Measurements from ENCODE around the gene PNPLA7. TPM values are rescaled to one million over a fixed set of nuclear protein-coding genes. Genes with fewer than 3 reads are reported as not detected.
"Not testable (repeated sequence)": the region's sequence is repeated elsewhere in the genome, so short reads cannot be mapped to it uniquely, and the experiment has no call there.

The PNPLA7 gene
- total and polyA plus RNA-seq, 2 donors (not counting 1 experiment from before 2014, with no cell fraction given), result 18.7 to 29.9 TPM

DNA sequence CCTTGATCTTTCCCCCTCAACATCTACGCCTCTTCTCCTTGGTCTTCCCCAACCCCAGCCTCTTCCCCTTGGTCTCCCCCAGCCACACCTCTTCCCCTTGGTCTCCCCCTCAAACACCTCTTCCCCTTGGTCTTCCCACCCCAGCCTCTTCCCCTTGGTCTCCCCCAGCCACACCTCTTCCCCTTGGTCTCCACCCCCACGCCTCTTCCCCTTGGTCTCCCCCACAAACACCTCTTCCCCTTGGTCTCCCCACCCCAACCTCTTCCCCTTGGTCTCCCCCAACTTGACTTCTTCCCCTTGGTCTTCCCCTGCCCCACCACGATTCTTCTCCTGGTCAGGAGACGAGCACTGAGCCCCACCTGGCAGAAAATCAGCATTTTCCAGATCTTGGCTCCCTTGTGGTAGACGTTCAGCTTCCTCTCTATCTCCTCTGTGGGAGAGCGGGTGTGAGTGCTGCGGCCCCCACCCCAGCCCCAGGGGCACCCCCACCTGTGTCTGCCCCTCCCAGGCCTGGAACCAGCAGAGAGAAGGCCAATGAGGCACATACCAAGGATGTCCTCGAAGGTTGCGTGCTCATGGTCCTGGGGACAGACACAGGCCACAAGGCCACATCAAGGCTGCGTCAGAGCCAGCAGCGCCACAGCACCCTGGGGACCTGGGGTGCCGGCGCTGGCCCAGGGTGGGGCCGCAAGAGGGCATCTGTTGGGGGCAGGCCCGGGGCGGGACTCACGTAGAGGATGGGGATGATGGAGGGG is 98.0 kb downstream of the PNPLA7 start:
- no peak overlapping the region for H3K27ac ChIP-seq (ENCODE audit: low read length in 2 of 2)
- no peaks in the 10 kb centered on the region for H3K79me2 ChIP-seq (ENCODE audit: control insufficient read depth, insufficient read depth, low read length)
- H3K9me3 Mint-ChIP-seq (ENCODE audit: insufficient read depth), result no peaks in the 10 kb centered on the region
- peaks cover 0 to 6% (median 0%) of the 10 kb centered on the region in 3 donors for H3K9me3 ChIP-seq (ENCODE audit: control extremely low read depth in 1 of 3, control insufficient read depth in 2 of 3, insufficient read depth in 1 of 3, low read length in 2 of 3)
- ATAC-seq (ENCODE audit: low read depth) (no peak), DNase-seq (no peak)
- ChIA-PET CTCF (no interaction called here), POLR2A (interaction anchor here (0.6 kb wide), 1 partner anchor 896 kb away, joined by 6 read pairs; no protein-coding TSS in a partner anchor)
- no peak overlapping the region for H3K9ac ChIP-seq (ENCODE audit: low read length)
- H3K27ac Mint-ChIP-seq, result no peak overlapping the region
- peaks cover 0 to 3% of the 10 kb centered on the region in 2 experiments for H3K36me3 ChIP-seq (replicated peaks in 1 of 2; ENCODE audit: control extremely low read depth in 1 of 2, control insufficient read depth in 1 of 2, extremely low read depth in 1 of 2, insufficient read depth in 2 of 2, low read length in 1 of 2)
- peaks cover 28 to 47% of the 10 kb centered on the region in 2 donors for H3K4me1 ChIP-seq (ENCODE audit: control insufficient read depth in 2 of 2, insufficient read depth in 2 of 2, low read length in 2 of 2)
- WGBS (ENCODE audit: insufficient coverage), result 77% methylated on average over 16 of the region's 17 CpGs
- H3K4me1 Mint-ChIP-seq, result peaks cover 26% of the 10 kb centered on the region
- intact Hi-C loops (cut with micrococcal nuclease), result loop anchor here (10.0 kb wide), 1 partner anchor 657 kb away; the partner anchor contains the start of genes CCDC183 and TMEM141
- TF ChIP-seq, protein P1, sequence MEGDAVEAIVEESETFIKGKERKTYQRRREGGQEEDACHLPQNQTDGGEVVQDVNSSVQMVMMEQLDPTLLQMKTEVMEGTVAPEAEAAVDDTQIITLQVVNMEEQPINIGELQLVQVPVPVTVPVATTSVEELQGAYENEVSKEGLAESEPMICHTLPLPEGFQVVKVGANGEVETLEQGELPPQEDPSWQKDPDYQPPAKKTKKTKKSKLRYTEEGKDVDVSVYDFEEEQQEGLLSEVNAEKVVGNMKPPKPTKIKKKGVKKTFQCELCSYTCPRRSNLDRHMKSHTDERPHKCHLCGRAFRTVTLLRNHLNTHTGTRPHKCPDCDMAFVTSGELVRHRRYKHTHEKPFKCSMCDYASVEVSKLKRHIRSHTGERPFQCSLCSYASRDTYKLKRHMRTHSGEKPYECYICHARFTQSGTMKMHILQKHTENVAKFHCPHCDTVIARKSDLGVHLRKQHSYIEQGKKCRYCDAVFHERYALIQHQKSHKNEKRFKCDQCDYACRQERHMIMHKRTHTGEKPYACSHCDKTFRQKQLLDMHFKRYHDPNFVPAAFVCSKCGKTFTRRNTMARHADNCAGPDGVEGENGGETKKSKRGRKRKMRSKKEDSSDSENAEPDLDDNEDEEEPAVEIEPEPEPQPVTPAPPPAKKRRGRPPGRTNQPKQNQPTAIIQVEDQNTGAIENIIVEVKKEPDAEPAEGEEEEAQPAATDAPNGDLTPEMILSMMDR (IDR thresholded peaks at IDR 0.05), result no peak
- TF ChIP-seq EZH2 (IDR thresholded peaks at IDR 0.05; ENCODE audit: borderline replicate concordance, insufficient read depth, low read depth, low read length, poor library complexity, severe bottlenecking), result no peak
- peaks cover 7% of the 10 kb centered on the region for H4K20me1 ChIP-seq (ENCODE audit: control insufficient read depth, insufficient read depth, low read length, poor library complexity, severe bottlenecking)
- H3K27me3 Mint-ChIP-seq, result no peaks in the 10 kb centered on the region
- H3K4me3 ChIP-seq (ENCODE audit: control extremely low read depth in 1 of 5, extremely low read depth in 1 of 5, insufficient read depth in 1 of 5, low read depth in 2 of 5, low read length in 4 of 5), result no peak overlapping the region
- H3K4me3 Mint-ChIP-seq, result no peak overlapping the region
- peak overlapping the region; percentile 91 for H3K4me2 ChIP-seq (replicated peaks; ENCODE audit: low read depth, low read length, poor library complexity, severe bottlenecking)
- H2AFZ ChIP-seq (ENCODE audit: insufficient read depth, low read depth, low read length, poor library complexity, severe bottlenecking), result no peak overlapping the region
- H3K27me3 ChIP-seq (replicated peaks in 1 of 4; ENCODE audit: control extremely low read depth in 1 of 4, control insufficient read depth in 3 of 4, insufficient read depth in 4 of 4, low read length in 3 of 4), result no peaks in the 10 kb centered on the region

DNA sequence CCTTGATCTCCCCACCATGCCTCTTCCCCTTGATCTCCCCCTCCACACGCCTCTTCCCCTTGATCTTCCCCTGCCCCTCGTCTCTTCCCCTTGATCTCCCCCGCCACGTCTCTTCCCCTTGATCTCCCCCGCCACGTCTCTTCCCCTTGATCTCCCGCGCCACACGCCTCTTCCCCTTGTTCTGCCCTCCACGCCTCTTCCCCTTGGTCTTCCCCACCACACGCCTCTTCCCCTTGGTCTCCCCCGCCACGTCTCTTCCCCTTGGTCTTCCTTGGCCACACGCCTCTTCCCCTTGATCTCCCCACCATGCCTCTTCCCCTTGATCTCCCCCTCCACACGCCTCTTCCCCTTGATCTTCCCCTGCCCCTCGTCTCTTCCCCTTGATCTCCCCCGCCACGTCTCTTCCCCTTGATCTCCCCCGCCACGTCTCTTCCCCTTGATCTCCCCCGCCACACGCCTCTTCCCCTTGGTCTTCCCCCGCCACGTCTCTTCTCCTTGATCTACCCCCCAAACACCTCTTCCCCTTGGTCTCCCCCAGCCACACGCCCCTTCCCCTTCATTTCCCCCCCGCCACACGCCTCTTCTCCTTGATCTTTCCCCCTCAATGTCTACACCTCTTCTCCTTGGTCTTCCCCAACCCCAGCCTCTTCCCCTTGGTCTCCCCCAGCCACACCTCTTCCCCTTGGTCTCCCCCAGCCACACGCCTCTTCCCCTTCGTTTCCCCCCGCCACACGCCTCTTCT is 98.8 kb downstream of the PNPLA7 start:
- H3K27me3 Mint-ChIP-seq; DNase-seq; ATAC-seq (ENCODE audit: low read depth); H3K4me3 ChIP-seq (ENCODE audit: control extremely low read depth in 1 of 5, extremely low read depth in 1 of 5, insufficient read depth in 1 of 5, low read depth in 2 of 5, low read length in 4 of 5); POLR2A ChIA-PET; H3K4me2 ChIP-seq (replicated peaks; ENCODE audit: low read depth, low read length, poor library complexity, severe bottlenecking); H2AFZ ChIP-seq (ENCODE audit: insufficient read depth, low read depth, low read length, poor library complexity, severe bottlenecking); CTCF ChIA-PET; H3K27me3 ChIP-seq (replicated peaks in 1 of 4; ENCODE audit: control extremely low read depth in 1 of 4, control insufficient read depth in 3 of 4, insufficient read depth in 4 of 4, low read length in 3 of 4); H3K79me2 ChIP-seq (ENCODE audit: control insufficient read depth, insufficient read depth, low read length); H3K9me3 Mint-ChIP-seq (ENCODE audit: insufficient read depth); H3K27ac ChIP-seq (ENCODE audit: low read length in 2 of 2); H3K4me3 Mint-ChIP-seq; H3K9ac ChIP-seq (ENCODE audit: low read length); H4K20me1 ChIP-seq (ENCODE audit: control insufficient read depth, insufficient read depth, low read length, poor library complexity, severe bottlenecking); H3K9me3 ChIP-seq (ENCODE audit: control extremely low read depth in 1 of 3, control insufficient read depth in 2 of 3, insufficient read depth in 1 of 3, low read length in 2 of 3); H3K36me3 ChIP-seq (replicated peaks in 1 of 2; ENCODE audit: control extremely low read depth in 1 of 2, control insufficient read depth in 1 of 2, extremely low read depth in 1 of 2, insufficient read depth in 2 of 2, low read length in 1 of 2); H3K27ac Mint-ChIP-seq: not testable (repeated sequence)
- peaks cover 26% of the 10 kb centered on the region for H3K4me1 Mint-ChIP-seq
- intact Hi-C loops (cut with micrococcal nuclease), result loop anchor here (10.0 kb wide), 1 partner anchor 657 kb away; the partner anchor contains the start of genes CCDC183 and TMEM141
- 73% methylated on average over 7 of the region's 31 CpGs for WGBS (ENCODE audit: insufficient coverage)
- peaks cover 28 to 47% of the 10 kb centered on the region in 2 donors for H3K4me1 ChIP-seq (ENCODE audit: control insufficient read depth in 2 of 2, insufficient read depth in 2 of 2, low read length in 2 of 2)

DNA sequence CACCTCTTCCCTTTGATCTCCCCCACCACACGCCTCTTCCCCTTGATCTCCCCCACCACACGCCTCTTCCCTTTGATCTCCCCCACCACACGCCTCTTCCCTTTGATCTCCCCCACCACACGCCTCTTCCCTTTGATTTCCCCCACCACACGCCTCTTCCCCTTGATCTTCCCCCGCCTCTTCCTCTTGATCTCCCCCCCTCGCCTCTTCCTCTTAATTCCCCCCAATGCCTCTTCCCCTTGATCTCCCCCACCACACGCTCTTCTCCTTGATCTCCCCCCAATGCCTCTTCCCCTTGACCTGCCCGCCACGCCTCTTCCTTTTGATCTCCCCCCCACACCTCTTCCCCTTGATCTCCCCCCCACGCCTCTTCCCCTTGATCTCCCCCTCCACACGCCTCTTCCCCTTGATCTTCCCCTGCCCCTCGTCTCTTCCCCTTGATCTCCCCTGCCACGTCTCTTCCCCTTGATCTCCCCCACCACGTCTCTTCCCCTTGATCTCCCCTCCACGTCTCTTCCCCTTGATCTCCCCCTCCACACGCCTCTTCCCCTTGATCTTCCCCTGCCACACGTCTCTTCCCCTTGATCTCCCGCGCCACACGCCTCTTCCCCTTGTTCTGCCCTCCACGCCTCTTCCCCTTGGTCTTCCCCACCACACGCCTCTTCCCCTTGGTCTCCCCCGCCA is 99.5 kb downstream of the PNPLA7 start:
- H3K27me3 Mint-ChIP-seq; H3K27ac Mint-ChIP-seq; CTCF ChIA-PET; H3K27me3 ChIP-seq (replicated peaks in 1 of 4; ENCODE audit: control extremely low read depth in 1 of 4, control insufficient read depth in 3 of 4, insufficient read depth in 4 of 4, low read length in 3 of 4); H2AFZ ChIP-seq (ENCODE audit: insufficient read depth, low read depth, low read length, poor library complexity, severe bottlenecking); ATAC-seq (ENCODE audit: low read depth); H4K20me1 ChIP-seq (ENCODE audit: control insufficient read depth, insufficient read depth, low read length, poor library complexity, severe bottlenecking); H3K36me3 ChIP-seq (replicated peaks in 1 of 2; ENCODE audit: control extremely low read depth in 1 of 2, control insufficient read depth in 1 of 2, extremely low read depth in 1 of 2, insufficient read depth in 2 of 2, low read length in 1 of 2); DNase-seq; H3K27ac ChIP-seq (ENCODE audit: low read length in 2 of 2); H3K9ac ChIP-seq (ENCODE audit: low read length); H3K4me2 ChIP-seq (replicated peaks; ENCODE audit: low read depth, low read length, poor library complexity, severe bottlenecking); H3K9me3 ChIP-seq (ENCODE audit: control extremely low read depth in 1 of 3, control insufficient read depth in 2 of 3, insufficient read depth in 1 of 3, low read length in 2 of 3); POLR2A ChIA-PET; H3K9me3 Mint-ChIP-seq (ENCODE audit: insufficient read depth); H3K4me3 ChIP-seq (ENCODE audit: control extremely low read depth in 1 of 5, extremely low read depth in 1 of 5, insufficient read depth in 1 of 5, low read depth in 2 of 5, low read length in 4 of 5); H3K4me3 Mint-ChIP-seq; H3K79me2 ChIP-seq (ENCODE audit: control insufficient read depth, insufficient read depth, low read length): not testable (repeated sequence)
- peaks cover 28 to 49% of the 10 kb centered on the region in 2 donors for H3K4me1 ChIP-seq (ENCODE audit: control insufficient read depth in 2 of 2, insufficient read depth in 2 of 2, low read length in 2 of 2)
- H3K4me1 Mint-ChIP-seq, result peaks cover 22% of the 10 kb centered on the region
- 43% methylated on average over 7 of the region's 24 CpGs for WGBS (ENCODE audit: insufficient coverage)
- intact Hi-C loops (cut with micrococcal nuclease), result loop anchor here (10.0 kb wide), 1 partner anchor 656 kb away; the partner anchor contains the start of genes CCDC183 and TMEM141

Measured in B cell (primary cell).